GM12864 (cell line): ENCODE data around the gene RTN4RL1.

ENCODE experiments used
- DNase-seq: peaks from one replicate; pipeline ENCODE4 v3.0.0-alpha.2; 2011; ENCODE audit warnings: low read depth
- H3K4me3 ChIP-seq: 2 replicates; pipeline ENCODE4 v1.5.1; 2011; ENCODE audit warnings: mild to moderate bottlenecking, low read depth, low read length, control low read depth
- TF ChIP-seq, protein P1 (sequence below): IDR thresholded peaks from 2 replicates; pipeline ENCODE4 v1.5.1; 2011; ENCODE audit warnings: low read depth, mild to moderate bottlenecking, moderate library complexity, low read length, control low read depth, inconsistent platforms; ENCODE audit errors: missing control alignments

The RTN4RL1 gene

DNA sequence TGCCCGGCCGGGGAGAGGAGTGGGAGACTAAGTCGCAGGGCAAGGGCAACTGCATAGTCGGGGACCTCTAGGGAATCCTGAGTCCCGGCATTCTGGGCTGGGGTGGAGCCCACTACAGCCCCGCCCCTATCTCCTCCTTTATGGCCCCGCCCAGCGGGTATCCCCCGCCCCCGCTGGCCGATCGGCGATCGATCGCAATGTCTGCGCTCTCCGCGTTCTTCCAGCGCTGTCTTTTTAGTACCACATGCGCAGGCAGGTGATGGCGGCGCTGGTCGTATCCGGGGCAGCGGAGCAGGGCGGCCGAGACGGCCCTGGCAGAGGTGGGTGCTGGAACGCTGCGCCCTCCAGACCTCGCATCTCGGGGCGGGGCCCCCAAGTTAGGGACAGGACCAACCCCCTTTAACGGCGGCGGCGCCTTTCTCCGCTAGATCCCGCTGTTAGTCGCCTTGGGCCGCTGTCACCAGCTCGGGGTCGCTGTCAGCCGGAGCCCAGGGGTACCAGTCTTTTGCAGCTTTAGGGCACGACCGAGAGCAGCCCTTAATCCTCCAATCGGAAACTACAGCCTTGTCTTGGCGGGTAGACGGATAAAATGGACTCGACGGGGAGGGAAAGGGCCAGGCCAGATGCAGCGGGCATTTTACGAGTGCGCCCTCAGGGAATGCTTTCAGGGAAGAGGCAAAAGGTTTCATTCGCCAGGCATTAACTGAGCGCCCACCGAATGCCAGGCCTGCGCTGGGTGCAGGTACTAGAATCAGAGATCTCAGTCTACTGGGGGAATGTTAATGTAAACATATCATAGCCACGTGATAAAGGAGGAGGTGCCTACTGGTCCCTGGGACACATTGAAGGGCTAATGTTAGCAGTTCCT, 5.0 kb upstream of the RTN4RL1 start, which contains the start of gene DPH1:
TSS of gene DPH1 (plus strand) at position 243 of the 868 bp plus-strand sequence. CDS start at position 260, 17 bp downstream.
- TF ChIP-seq, protein P1, sequence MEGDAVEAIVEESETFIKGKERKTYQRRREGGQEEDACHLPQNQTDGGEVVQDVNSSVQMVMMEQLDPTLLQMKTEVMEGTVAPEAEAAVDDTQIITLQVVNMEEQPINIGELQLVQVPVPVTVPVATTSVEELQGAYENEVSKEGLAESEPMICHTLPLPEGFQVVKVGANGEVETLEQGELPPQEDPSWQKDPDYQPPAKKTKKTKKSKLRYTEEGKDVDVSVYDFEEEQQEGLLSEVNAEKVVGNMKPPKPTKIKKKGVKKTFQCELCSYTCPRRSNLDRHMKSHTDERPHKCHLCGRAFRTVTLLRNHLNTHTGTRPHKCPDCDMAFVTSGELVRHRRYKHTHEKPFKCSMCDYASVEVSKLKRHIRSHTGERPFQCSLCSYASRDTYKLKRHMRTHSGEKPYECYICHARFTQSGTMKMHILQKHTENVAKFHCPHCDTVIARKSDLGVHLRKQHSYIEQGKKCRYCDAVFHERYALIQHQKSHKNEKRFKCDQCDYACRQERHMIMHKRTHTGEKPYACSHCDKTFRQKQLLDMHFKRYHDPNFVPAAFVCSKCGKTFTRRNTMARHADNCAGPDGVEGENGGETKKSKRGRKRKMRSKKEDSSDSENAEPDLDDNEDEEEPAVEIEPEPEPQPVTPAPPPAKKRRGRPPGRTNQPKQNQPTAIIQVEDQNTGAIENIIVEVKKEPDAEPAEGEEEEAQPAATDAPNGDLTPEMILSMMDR, result no peak
- DNase-seq, result peak; percentile 75
- H3K4me3 ChIP-seq, result peak within 1 kb of the TSS; percentile 95

DNA sequence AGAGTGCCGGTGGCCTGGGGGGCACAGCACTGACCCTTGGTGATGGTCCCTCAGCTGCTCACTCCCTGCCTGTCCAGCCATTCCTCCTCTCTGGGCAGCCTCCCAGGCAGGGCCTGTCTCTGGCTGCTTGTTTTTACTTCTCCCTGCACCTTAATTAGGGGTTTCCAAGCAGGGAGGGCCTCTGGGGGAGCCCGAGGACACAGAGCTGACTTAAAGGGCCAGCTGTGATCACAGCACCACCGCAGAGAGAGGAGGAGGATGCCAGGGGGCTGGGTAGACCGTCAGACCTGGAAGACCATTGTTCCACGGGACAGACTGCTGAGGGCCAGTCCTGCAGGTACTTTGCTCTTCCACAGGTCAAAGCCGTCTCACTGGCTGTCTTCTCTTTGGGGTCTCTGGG, 3.6 kb upstream of the RTN4RL1 start:
- DNase-seq, result no peak
- TF ChIP-seq, protein P1, result no peak
- no peak overlapping the region for H3K4me3 ChIP-seq

DNA sequence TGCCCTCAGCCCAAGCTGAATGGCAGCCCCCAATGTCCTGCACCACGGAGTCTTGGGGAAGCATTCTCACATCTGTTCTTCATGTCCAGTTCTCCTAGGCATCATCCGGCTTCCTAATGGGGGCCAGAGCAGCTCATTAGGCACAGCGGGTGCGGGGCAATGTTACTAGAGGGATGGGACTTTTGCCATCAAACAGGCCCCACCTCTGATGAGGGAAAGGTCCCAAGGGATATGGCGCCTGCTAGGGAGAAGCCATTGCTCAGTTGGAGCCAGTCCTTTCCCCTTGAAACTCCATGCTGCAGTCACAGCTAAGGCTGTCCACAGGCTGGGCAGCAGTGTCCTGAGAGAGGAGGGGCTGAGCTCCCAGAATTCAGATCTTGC, 3.1 kb upstream of the RTN4RL1 start:
- DNase-seq, result no peak
- H3K4me3 ChIP-seq, result no peak overlapping the region
- TF ChIP-seq, protein P1, result no peak

DNA sequence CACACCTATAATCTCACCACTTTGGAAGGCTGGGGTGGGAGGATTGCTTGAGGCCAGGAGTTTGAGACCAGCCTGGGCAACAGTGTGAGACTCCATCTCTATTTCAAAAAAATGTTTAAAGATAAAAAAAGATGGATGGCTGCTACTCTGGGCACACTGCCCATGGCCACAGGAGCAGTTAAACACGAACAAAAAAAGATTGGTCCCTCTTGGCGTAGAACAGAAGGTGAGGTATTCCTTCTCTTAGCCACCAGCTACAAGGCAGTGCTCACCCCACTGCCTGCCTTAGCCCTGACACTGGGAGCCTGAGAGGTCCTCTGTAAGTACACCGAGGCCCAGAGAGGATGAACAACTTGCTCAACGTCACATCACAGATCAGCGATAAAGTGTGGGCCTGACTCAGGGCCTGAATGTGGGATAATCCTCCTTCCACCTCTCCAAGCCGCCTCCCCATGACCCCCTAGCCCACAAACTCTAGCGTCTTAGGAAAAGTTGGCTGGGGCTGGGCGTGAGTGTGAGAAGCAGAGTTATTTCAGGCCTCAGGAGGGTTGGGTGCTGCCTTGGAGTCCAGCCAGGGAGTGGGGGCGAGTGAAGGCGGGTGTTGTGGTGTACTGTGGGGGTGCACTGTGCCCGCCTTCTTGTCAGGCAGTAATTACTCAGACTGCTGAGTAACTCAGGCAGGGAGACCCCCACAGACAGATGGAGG, 2.5 kb upstream of the RTN4RL1 start:
- no peak overlapping the region for H3K4me3 ChIP-seq
- no peak for DNase-seq
- TF ChIP-seq, protein P1, result no peak

DNA sequence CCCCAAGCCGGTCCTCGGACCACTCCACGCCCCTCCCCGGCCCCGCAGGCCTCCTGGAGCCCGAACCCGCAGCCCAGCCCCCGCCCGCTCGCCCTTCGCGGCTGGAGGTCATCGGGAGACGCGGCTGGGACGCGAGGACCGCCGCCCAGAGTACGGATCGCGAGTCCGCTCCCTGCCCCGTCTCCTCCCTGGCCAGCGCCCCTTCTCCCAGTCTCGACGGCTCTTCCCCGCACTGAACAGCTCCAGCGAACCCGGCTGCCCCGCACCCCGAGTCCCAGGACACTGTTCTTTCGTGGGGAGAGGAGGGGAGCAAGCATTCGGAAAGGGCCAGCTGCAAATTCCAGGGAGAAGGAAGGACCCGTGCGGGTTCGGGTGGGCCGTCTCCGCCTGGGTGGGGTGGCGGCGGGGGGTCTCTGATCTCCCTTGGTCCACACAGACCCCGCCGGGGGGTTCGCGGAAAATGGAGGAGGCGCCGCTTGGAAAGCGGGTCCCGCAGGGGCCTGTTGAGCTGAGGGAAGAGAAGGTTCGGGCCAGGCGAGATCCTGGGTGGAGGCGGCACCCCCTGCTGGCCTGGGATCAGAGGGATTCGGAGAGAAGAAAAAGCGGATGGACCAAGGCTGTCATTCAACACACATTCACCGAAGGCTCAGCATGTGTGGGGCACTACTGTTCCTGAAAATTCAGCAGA, 632 bp upstream of the RTN4RL1 start:
- peak overlapping the region; percentile 4 for H3K4me3 ChIP-seq
- no peak for DNase-seq
- TF ChIP-seq, protein P1, result no peak

DNA sequence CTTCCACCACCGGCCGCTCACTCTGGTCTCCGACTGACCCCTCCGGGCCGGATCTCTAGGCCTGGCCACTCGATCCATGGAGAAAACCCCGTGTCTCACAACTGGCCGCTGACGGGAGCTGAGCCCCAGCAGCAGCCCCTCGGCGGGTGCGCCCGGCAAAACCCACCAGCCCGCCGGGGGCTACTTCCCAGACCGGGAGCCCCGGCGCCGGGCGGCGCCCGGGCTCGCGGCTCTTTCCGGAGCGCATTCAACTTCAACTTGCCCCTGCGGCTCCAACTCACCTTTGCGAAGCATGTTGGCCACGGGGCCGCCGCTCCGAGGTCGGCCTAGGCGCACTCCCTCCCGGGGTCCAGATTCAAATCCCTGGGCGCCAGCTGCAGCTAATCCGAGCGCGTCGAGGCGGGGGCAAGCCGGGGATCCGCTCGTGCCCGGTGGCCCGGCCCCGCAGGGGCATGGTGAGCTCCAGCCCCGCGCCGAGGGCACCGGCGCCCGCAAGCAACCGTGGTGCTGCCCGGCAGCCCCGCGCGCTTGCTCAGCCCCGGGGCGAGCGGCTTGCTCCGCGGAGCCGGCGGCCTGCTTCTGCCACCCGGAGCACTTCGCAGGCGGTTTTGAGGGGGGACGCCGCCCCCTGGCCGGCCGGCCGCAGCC, 438 bp downstream of the RTN4RL1 start:
- no peak overlapping the region; the same call in 1 of the 2 replicates for H3K4me3 ChIP-seq
- no peak for DNase-seq
- TF ChIP-seq, protein P1, result no peak
